Stimulated activated CD8-positive, alpha-beta memory T cell treated with anti-CD3 and anti-CD28 coated beads, Interleukin-4, amount 100 ng/mL, for 1 hour (primary cell): Measurements from ENCODE around the gene GNG2.
A peak's percentile ranks its signal among the peaks of the same experiment; 100 is the strongest.

Source experiments
- DNase-seq, 2 donors: peaks; one replicate each; pipeline ENCODE4 v3.0.0-alpha.2; 2020; ENCODE audit warnings: low read depth in 2 of 2, low spot score in 1 of 2

The GNG2 gene

DNA sequence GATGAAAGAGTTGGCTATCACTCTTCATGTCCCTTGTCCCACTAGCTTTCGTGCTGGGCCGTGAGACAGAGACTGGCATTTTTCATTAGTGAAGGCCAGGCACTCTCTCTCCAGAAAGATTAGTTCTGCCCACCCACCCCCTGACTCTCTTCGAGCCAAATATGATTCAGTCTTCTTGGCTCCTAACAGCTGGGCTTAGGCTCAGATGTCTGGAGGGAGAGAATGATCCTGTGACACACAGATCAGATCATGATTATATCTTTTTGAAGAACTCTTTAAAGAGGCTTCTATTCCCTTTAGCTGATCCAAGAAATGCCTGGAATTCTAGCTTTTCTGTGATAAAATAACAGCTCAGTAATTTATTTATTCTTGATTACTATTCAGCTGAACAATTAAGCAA lies 5.2 kb upstream of the GNG2 start:
- DNase-seq = no peak

DNA sequence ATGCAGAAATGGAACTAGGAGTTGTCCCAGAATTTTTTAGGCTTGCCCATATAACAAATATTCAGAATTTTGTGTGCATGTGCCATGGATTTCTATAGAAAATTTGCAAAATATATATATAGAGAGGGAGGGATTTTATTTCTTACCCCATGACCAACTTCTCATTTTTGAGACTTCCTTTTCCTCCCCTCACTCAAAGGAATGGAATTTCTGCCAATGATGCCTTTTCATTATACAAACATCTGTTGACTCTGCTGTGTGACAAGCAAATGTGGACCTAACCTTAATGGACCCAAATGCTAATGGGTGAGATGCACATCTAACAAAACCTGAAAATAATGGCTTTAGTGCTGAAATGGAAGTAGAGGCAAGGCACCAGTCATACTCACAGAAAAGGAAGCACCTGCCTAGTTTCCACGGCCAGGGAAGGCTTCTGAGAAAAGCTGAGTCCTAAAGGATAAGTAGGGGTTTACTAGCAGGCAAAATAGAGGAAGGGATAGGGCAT lies 3.6 kb upstream of the GNG2 start:
- DNase-seq = no peak

DNA sequence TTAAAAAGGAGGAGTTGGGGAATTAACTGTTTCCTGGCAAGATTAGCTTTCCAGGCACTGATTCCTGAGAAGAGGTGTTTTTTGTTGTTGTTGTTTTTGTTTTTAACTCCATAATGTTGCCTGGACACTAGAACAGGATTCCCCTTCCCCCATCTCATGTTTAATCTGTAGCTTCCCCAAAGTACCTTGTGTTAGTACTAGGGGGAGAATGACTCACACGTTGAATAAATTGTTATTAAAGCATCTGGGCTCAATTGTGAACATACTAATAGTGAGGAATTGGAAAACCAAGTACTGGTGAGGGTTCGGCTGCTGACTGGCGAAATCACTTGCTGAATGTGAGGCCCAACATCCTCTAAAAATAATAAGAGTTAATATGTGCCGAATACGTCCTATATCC lies 1.3 kb upstream of the GNG2 start:
- no peak for DNase-seq

DNA sequence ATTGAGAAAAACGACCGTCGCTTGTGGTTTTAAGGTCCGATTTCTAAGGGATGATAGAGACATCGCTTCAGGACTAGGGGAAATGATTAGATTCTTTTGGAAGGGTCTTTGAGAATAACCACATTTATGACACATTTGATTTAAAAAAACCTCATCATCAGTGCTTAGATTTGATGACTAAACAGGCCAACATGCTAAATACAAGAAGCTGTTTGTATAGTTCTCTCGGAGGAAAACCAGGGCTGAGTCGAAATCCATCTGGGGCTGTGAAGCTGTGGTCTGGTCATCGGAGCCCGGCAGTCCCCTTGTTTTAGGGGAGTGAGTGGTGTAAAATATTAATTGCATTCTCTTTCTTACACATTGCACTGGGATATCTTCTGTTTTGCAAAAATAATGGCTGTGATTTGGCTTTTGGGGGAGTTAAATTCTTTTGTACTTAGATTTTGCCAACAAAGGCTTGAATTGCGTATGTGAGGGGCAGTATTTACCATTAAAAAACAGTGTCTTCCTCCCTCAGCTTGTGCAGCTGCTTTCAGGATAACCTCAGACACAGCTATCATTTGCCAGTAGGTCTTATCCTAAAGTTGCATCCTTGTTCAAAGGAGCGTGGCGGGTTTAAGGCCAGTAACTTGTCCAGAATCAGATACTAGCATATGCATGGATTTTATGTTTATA lies 550 bp downstream of the GNG2 start:
- DNase-seq = no peak

DNA sequence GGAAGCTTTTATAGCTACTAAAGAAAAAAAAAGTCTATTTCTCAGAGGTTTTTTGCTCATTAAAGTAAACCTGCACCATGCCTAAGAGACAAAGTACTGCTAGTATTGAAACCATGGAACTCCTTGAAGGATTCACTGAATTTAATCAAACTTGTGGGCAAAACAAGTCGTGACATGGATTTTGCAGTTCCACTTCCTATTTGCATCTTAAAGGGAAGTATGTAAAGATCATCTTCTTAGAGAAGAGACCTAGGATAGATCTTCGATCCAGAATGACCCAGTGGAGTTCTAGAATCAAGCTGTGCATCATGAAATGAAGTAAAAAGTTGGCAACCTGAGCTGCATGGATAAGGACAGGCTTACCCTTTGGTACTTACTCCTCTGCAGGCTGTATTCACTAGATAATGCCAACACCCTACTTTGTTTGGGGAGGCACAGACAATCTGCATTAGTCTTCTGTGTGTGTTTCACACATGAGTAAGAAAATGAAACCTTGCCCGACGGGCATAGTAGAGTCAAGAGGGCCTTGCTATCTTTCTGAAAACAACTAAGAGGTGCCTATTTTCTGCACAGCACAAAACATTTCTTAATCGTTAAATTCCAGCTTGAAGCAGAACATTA lies 1.9 kb downstream of the GNG2 start:
- DNase-seq = no peak

DNA sequence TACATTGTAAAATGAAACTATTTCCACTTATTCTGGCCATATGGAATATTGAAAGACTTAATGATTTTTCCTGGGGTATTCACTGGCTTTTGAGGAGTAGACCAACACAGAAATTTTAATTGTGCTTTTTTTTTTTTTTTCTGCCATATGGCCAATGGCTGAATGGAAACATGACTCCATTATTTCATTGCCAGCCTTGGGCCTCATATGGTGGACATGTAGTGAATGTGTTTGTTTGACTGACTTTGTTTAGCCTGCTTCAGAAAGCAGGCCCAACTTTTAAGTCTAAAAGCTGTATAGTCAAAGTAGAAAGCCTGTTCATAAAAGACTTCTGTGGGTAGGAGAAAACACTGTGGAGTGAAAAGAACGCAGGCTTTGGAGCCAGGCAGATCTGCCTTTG lies 2.4 kb downstream of the GNG2 start:
- no peak for DNase-seq

DNA sequence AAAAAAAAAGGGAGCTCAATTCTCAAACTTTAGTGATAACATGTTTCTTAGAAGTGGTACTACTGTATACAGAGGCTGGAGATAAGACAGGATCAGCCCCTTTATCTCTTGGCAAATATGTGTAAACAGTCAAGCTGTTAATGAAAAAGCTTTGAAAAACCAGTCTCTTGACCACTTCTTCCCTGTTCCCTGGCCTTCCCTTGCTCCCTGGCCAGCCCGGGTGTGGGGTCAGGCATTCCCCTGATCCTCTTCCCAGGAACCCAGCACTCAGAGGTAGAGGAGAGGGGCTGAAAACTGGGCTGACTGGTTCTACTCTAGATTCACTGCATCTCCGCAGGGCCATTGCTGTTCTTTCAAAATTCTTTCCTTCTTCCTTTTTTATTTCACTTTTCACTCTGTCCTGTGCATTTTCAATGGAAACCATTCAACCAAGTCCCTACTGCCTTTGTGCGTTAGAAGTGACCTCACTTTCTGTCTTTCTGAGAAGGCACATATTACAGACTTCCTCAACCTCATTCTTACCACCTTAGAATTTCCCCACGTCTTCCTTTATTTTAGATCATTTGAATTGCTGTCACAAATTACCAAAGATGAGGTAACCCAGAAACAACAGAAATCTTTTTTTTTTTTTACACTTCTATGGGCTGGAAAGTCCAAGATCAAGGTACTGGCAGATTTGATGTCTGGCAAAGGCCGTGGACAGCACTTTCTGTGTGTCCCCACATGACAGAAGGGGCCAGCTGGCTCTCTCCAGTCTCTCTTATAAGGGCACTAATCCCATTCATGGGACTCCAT lies 5.7 kb downstream of the GNG2 start:
- no peak for DNase-seq

DNA sequence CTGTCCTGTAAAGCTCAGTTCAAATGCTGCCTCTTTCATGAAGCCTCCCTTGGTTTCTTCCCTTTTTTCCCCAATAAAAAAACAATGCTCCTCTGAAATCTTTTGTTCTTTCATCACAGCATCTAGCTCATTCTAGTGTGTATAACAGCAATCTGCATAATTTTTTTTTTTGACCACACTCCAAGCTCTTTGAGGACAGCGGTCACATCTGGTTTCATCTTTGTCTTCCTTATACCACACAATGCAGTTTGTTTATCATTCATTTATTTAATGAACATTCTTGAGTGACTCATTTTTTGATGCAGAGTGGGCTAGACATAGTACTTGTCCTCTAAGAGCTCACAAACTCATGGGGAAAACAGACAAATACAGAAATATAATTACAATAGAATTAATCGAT lies 7.3 kb downstream of the GNG2 start:
- DNase-seq = no peak

DNA sequence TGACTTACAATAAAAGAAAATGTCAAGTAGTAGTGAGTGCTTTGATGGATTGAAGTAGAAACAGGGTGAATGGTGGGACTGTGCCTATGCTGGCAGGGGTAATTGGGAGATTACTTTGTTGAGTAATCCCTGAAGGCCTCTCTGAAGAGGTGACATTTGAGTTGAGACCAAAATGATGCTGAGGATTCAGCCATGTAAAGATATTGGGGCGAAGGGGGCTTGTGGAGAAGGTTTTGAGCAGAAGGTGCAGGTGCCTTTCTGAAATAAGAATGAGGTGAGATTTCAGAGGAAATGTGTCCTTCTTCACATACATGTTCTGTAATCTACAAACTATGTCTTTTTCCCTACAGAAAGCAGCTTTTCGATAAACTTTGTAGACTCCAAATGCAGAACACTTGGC lies 8.0 kb downstream of the GNG2 start:
- DNase-seq = no peak

DNA sequence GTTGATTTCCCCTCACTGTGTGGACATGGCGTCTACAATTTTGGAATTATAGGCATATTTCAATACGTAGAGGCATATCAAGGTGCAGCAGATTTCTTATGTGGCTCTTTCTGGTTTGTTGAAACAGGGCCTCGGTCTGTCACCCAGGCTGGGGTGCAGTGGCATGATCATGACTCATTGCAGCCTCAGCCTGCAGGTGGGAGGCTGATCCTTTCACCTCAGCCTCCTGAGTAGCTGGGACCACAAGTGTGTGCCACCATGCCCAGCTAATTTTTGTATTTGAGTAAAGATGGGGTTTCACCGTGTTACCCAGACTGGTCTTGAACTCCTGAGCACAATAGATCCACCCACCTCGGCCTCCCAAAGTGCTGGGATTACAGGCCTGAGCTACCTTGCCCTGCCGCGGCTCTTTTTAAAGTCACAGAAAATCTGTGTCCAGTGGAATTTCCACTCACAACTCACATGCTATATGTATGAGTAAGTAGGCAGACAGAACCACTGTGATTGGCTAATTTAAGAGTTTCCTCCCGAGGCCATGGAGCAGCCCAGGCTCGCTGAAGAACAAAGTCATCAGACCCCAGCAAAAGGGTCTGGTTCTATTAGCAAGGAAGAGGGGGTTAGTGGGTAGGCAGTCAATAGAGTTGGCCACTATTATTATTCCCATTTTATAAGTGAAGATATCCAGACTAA lies 9.1 kb downstream of the GNG2 start:
- DNase-seq = peak in 1 of 2 donors; percentile 25

DNA sequence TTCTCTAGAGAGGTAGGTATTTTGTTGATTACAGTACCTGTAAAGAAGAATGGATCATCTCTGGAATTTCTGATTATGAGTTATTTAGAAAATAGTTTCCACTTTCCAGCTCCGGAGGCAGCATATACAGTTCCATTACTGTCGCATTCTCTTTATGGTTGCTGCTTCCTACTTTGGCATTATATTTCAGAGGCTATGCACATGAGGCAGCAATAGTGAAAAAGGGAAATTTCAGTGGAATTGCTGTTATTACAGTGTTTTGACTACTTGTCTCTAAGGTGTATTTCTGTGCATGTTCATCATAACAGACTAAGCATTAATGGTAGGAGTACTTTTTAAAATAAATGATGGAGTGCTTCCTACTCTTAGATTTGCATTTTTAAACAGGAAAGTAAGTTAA lies 10.2 kb downstream of the GNG2 start:
- DNase-seq = no peak

DNA sequence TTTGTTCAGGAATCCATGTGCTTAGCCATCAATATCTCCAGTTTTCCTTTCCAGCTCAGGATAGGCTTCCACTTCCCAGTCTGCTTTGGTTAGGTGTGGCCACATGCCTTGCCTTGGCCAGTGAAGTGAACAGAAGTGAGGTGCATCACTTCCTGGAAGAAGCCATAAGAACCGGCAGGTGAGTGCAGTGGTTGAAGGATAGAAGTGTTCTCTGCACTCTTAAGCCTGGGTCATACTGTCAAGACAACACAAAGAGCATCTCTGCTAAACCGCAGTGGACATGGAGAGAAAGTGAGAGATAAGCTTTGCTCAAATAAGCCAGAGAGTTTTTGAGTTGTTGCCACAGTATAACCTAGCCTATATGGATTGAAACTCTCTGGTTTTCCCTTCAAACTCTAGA lies 11.4 kb downstream of the GNG2 start:
- DNase-seq = no peak

DNA sequence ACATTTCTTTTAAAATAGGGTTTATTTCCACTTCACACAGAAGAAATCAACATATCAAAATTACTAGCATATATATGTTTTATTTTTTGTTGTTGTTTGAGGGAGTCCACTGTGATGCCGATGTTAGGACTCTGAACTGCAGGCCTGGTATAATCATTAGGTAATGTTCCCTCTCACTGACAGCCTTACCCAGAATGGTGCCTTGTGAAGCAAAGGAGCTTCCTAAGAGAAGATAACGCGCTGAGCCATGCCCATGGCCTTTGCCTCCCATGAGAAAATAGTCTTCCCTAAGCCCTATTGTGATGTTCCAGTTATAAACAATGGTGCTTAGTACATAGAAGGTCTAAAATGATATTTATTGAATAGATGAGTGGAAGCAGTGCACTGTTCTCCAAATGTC lies 12.0 kb downstream of the GNG2 start:
- DNase-seq = no peak

DNA sequence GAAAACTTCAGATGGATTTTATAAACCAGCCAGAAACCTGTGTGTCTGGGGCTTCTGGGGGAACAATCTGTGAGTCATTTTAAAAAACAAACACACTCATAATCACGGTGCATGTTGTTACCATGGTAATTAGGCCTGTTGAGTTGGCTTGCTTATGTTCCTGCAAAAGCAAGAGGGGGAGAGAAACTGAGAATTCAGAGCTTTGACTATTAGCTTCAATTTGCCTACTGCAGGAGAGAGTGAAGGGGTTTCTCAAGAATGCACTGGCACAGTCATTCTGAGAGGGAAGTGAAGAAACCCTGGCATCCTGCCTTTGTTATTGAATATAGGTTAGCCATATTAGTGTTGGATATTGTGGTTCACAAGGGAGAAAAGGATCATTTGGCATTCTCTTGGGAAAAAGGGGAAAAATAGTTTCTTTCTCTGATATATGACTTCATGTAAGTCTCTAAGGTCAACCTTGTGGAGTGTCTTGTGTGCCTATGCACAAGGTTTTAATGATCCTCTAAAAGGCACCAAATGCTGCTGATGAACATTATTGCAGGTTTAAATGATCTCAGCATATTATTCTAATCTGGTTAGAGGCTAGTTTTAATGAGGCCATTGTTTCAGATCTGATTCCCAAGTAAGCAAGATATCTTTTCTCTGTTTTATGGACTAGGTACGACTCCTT lies 12.9 kb downstream of the GNG2 start:
- no peak for DNase-seq

DNA sequence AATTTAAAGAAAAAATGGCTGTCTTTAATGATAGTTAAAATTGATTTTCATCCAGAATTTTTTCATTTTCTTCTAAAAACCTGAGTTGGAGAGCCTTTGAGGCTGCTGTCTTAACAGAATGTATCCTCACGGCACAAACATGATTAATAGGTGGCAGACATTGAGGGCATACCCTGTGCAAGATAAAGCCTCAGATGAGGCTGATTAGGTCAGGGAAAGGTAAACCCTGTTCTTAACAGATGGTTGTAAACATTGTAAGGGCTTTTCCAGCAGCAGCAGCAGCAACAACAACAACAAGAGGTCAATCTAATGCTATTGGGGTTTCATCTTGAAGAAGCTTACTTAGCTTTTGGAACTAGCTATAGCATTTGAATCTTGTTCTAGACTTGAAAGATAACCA lies 17.4 kb downstream of the GNG2 start:
- no peak for DNase-seq

DNA sequence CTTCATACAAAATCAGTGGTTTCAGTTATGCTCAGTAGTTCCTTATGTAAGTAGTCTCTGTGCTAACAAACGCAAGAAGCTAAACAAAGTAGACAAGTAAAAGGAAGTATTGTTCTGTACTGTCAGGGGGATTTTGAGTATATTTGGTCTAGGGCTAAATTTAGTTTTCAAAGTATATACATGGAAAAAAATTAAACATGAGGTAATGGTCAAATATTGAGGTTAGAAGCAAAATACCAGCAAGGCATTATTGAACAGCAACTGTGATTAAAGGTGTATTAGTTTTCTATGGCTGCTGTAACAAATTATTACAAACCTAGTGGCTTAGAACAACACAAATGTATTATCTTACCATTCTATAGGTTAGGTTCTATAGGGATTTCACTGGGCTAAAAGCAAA lies 18.8 kb downstream of the GNG2 start:
- DNase-seq = no peak

DNA sequence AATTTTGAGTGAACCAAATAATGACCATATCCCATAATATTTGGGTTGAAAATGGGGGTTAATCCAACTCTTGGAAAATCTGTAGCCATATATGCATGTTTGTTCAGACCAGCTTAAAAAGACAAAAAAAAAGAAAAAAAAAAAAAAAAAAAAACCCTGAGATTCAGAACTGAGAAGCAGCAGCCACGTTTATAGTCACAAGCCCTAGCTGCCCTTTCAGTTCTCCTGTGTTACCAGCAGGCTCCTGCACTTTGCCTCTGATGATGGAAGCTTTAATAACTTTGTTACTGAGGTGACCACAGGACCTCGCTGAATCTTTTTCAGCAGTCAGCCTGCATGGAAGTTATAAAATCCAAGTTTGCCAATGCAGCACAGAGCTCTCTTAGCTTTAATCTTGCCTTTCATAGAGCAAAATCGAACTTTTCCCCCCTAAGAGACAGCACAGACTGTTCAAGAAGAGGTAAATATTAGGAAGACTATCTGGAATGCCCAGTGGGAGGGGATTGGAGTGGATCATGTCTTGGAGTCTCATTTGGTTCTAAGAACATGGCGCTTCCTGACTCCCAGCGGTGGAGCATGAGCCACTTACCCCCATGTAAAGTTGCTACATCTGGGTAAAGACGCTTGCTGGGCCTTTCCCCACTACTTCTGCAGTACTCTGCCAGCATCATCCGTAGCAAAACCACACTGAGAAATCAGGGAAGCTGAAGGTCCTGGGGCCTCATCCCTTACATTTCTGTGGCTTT lies 20.6 kb downstream of the GNG2 start:
- no peak for DNase-seq

DNA sequence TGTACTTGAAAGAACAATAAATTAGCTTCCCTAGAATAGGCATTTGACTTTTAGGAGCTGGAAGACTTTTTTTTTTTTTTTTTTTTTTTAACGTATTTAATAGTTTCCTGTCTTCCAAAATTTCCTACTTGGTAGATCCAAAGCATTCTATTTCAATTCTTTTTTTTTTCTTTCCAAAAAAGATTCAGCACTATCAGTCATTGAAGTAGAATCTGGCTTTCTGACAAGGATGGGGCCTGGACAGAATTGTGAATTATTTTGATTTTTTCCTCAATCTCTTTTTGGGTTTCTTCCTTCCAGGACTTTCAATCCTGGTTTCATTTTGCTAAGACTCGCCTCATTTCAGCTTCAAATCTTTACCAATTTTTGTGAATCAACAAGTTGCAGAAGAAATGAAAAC lies 21.2 kb downstream of the GNG2 start:
- no peak for DNase-seq

DNA sequence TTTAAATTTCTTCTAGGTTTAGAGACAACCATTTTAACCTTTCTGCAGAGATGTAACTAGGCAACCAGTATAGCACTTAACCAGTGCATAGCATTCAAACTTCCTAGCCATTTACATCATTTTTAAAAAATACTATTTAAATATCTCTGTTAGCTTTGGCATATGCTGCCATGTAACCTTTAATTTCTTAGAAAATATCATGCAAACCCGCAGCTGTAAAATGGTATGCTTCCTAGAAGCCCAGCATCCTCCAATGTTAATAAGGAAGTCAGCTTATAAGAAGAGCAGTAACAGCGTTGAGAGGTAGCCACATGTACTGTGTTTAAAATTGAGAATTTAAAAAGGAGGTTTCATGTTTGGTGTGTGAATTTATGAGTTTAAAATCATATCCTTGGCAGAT lies 22.8 kb downstream of the GNG2 start:
- no peak for DNase-seq

DNA sequence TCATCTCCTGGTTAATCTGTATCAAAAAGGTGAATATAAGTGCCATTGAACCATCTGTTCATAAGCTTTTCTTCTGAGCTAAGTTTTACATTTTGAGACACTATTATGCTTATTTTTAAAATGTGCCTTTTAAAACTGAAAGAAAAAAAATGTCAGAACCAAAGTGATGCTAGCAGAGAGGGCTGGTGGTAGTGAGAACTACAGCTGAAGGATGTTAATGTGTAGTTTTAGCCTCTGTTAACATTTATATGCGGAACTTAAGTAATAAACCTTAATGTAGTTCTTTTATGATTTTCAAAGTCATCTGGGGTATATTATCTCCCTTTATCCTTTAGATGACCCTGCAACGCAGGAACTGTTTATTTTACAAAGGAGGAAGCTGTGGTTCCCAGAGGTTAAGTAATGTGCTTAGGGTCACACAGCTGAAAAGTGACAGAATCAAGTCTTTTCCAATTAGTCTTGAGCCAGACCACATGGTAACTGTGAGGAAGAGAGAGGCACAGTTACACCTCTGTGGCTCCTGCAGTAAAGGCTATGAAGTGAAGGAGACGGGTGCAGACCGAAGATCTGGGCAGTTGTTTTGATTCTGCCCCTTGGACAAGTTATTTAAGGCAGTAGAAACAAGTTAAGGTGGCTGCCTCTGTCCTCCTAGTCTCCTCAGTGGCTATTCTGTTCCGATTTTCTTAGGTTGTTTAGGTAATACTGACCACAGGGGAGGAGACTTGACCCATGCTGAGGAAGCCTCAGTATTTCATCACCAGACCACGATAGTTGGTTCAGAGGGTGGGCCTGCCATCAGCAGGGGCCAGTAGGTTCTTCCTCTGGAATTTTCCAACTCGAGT lies 23.9 kb downstream of the GNG2 start:
- DNase-seq = no peak
